ENCODE measurements around the gene TCEA3. TPM values are rescaled to one million over a fixed set of nuclear protein-coding genes. Genes with fewer than 3 reads are reported as not detected.
A peak's percentile ranks its signal among the peaks of the same experiment; 100 is the strongest.

TCEA3 gene
- total and polyA plus RNA-seq, 8 donors: 70.8 to 143 (median 116) TPM

DNA sequence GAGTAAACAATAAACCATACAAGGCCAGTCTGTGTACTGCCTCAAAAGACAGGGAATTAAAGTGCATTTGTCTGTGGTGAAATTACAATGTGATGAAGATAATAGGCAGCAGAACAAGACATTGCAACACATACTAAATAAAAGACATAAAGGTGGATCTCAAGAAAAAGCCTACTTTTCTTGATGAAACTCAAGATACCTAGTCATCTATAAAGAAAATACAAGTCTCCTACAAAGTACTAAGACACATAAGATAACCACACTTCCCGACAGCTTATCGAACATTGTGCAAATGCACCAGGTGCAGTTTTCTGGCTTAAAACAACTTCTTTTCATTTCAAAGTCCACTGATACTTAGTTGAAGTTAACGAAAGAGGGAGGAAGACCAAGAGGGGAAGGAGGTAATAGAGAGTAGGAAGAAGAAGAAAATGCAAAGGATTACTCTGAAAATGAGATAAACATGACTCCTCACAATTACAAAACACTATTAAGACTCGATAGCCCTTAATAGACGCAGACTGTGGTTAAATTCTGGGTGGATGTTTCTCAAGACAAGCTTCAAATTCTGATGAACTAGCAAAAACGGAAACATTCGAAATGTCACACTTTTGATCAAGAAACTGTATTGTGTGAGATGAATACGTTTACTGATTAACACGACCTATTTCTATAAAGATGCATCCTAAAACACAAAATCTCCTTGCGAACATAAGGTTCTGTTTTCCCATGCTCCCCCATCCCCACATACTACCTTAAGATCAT lies 82.4 kb downstream of the TCEA3 start:
- no peaks in the 10 kb centered on the region for H3K9me3 ChIP-seq
- TF ChIP-seq, protein P1, sequence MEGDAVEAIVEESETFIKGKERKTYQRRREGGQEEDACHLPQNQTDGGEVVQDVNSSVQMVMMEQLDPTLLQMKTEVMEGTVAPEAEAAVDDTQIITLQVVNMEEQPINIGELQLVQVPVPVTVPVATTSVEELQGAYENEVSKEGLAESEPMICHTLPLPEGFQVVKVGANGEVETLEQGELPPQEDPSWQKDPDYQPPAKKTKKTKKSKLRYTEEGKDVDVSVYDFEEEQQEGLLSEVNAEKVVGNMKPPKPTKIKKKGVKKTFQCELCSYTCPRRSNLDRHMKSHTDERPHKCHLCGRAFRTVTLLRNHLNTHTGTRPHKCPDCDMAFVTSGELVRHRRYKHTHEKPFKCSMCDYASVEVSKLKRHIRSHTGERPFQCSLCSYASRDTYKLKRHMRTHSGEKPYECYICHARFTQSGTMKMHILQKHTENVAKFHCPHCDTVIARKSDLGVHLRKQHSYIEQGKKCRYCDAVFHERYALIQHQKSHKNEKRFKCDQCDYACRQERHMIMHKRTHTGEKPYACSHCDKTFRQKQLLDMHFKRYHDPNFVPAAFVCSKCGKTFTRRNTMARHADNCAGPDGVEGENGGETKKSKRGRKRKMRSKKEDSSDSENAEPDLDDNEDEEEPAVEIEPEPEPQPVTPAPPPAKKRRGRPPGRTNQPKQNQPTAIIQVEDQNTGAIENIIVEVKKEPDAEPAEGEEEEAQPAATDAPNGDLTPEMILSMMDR (IDR thresholded peaks at IDR 0.05): no peak
- ATAC-seq (no peak), FAIRE-seq (no peak), DNase-seq (no peak)
- peak overlapping the region; percentile 72 to 92 (median 86) for H3K4me3 ChIP-seq
- 2% methylated on average over 10 of the region's 10 CpGs for WGBS, 2 donors
- peak overlapping the region in 2 of 4 donors; percentile 95 to 97 for H3K27ac ChIP-seq
- H3K36me3 ChIP-seq: peaks cover 0 to 3% (median 2%) of the 10 kb centered on the region in 3 donors
- H3K27me3 ChIP-seq: no peaks in the 10 kb centered on the region
- intact Hi-C loops (cut with DNase I): no loop called here
- H3K4me1 ChIP-seq: peaks cover 26 to 36% (median 32%) of the 10 kb centered on the region in 3 donors

- H3K27me3 ChIP-seq: no peaks in the 10 kb centered on the region
- no peaks in the 10 kb centered on the region for H3K9me3 ChIP-seq
- ATAC-seq (no peak), DNase-seq (no peak), FAIRE-seq (no peak)
- peaks cover 0 to 22% (median 13%) of the 10 kb centered on the region in 3 donors for H3K36me3 ChIP-seq
- H3K27ac ChIP-seq: no peak overlapping the region
- WGBS, 2 donors: 65 to 66% methylated on average over 4 of the region's 4 CpGs
- TF ChIP-seq, protein P1 (IDR thresholded peaks at IDR 0.05): no peak
- no peak overlapping the region for H3K4me3 ChIP-seq
- intact Hi-C loops (cut with DNase I): no loop called here
- peaks cover 26 to 36% (median 32%) of the 10 kb centered on the region in 3 donors for H3K4me1 ChIP-seq
Measured at GRCh38 chr1:23339632-23340031, 84.9 kb downstream of the TCEA3 start.

DNA sequence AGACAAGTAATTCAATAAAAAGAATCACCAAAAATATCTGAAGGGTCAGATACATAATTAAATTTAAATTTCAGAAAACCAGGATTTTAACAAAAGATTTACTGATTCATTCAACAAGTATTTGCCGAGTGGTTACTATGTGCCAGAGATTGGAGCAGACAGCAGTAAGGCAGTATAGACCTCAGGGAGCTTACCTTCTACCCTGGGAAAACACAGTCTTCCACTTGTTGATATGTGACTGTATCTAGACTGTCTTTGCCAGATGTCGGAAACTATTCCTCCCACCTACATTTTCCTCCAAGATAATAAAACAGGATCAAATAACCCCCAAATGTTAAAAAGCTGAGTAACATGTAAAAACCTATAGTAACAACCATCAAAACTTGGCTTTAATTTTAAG lies 86.7 kb downstream of the TCEA3 start:
- Histone ChIP-seq H3K27ac (no peak overlapping the region), H3K27me3 (no peaks in the 10 kb centered on the region), H3K36me3 (peaks cover 0 to 34% (median 20%) of the 10 kb centered on the region in 3 donors), H3K4me3 (no peak overlapping the region), H3K4me1 (peaks cover 26 to 36% (median 32%) of the 10 kb centered on the region in 3 donors), H3K9me3 (no peaks in the 10 kb centered on the region)
- DNase-seq (no peak), FAIRE-seq (no peak), ATAC-seq (no peak)
- WGBS, 2 donors: 61 to 71% methylated on average over 2 of the region's 2 CpGs
- TF ChIP-seq, protein P1 (IDR thresholded peaks at IDR 0.05): no peak
- intact Hi-C loops (cut with DNase I): no loop called here

DNA sequence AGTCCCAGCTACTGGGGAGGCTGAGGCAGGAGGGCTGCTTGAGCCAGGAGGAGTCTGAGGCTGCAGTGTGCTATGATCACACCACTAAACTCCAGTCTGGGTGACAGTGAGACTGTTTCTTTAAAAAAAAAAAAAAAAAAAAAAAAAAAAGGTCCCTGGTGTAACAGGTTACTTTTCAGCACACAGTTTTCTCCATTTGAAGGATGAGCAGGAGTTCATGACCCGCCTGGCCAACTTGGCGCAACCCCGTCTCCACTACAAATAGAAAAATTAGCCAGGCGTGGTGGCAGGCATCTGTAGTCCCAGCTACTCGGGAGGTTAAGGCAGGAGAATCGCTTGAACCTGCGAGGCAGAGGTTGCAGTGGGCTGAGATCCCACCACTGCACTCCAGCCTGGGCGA lies 92.8 kb downstream of the TCEA3 start:
- no peak for ATAC-seq
- TF ChIP-seq, protein P1 (IDR thresholded peaks at IDR 0.05): no peak

More for the DNA sequence above, 92.8 kb downstream of the TCEA3 start:
- Histone ChIP-seq H3K27me3 (no peaks in the 10 kb centered on the region), H3K4me3 (no peak overlapping the region), H3K36me3 (peaks cover 0 to 50% (median 30%) of the 10 kb centered on the region in 3 donors), H3K27ac (no peak overlapping the region), H3K4me1 (no peaks in the 10 kb centered on the region), H3K9me3 (no peaks in the 10 kb centered on the region)
- intact Hi-C loops (cut with DNase I): no loop called here
- no peak for DNase-seq
- no peak for FAIRE-seq
- 92 to 95% methylated on average over 8 of the region's 8 CpGs for WGBS, 2 donors

Other genes starting within 250 kb of the TCEA3 start
- under 1 TPM in 4 of 6 donors, not detected in 2; 0.06 to 0.23 (median 0.20) TPM for gene HTR1D, start 207.2 kb downstream of the TCEA3 start, total RNA-seq
- under 1 TPM; 0.14 to 0.15 TPM for gene HTR1D, start 207.2 kb downstream of the TCEA3 start, polyA plus RNA-seq
- 10 to 100 TPM; 27.6 to 57.8 (median 46.7) TPM for gene HNRNPR, start 80.5 kb downstream of the TCEA3 start, total RNA-seq
- gene HNRNPR, start 80.5 kb downstream of the TCEA3 start, polyA plus RNA-seq: 10 to 100 TPM; 30.8 to 46.7 TPM
- gene ZNF436, start 54.9 kb downstream of the TCEA3 start, total RNA-seq: 10 to 100 TPM in 1 of 6 donors, 1 to 10 TPM in 5; 3.7 to 11.8 (median 4.5) TPM
- 1 to 10 TPM; 2.1 to 3.9 TPM for gene ZNF436, start 54.9 kb downstream of the TCEA3 start, polyA plus RNA-seq
- 10 to 100 TPM; 17.9 to 37.4 (median 24.1) TPM for gene ASAP3, start 59.4 kb upstream of the TCEA3 start, total RNA-seq
- 10 to 100 TPM; 24.7 to 32.4 TPM for gene ASAP3, start 59.4 kb upstream of the TCEA3 start, polyA plus RNA-seq
- under 1 TPM in 4 of 6 donors, not detected in 2; 0.14 to 0.40 (median 0.20) TPM for gene E2F2, start 106.5 kb upstream of the TCEA3 start, total RNA-seq
- under 1 TPM; 0.04 to 0.05 TPM for gene E2F2, start 106.5 kb upstream of the TCEA3 start, polyA plus RNA-seq
- gene ID3, start 134.8 kb upstream of the TCEA3 start, total RNA-seq: 10 to 100 TPM; 16.6 to 54.0 (median 31.2) TPM
- 10 to 100 TPM; 40.1 to 51.9 TPM for gene ID3, start 134.8 kb upstream of the TCEA3 start, polyA plus RNA-seq

Measured in pancreas (tissue), 10 donors.